Measurements from ENCODE around the gene CEBPA. TPM values are rescaled to one million over a fixed set of nuclear protein-coding genes. Genes with fewer than 3 reads are reported as not detected.

Gene CEBPA
- 10 to 100 TPM in 1 of 4 donors, 1 to 10 TPM in 3; 2.9 to 16.1 (median 6.9) TPM for total RNA-seq
- 10 to 100 TPM; 43.5 to 64.3 (median 48.0) TPM for polyA plus RNA-seq

- peaks cover 0 to 50% (median 37%) of the 10 kb centered on the region in 4 donors for H3K4me1 ChIP-seq
- intact Hi-C loops (cut with DNase I): loop anchor here (2.0 to 5.0 kb wide), 5 partner anchors 65 to 220 kb away; partner anchors contain the start of genes LRP3 and PEPD
- TF ChIP-seq POLR2AphosphoS5 (IDR thresholded peaks at IDR 0.05): peak; percentile 51 to 84 (median 78)
- no peak for TF ChIP-seq EP300 (IDR thresholded peaks at IDR 0.05)
- peak in 1 of 4 experiments; percentile 51 for TF ChIP-seq CTCF (IDR thresholded peaks at IDR 0.05)
Measured at GRCh38 chr19:33302175-33302973, at the start of gene CEBPA. CEBPA (minus strand) TSS chr19:33302534; CDS start chr19:33302414, 120 bp downstream.

GRCh38 chr19:33350538-33351309 lies 48.4 kb upstream of the CEBPA start:
- Histone ChIP-seq H3K27ac (no peak overlapping the region), H3K9me3 (peaks cover 0 to 5% (median 0%) of the 10 kb centered on the region in 4 donors), H3K4me3 (no peak overlapping the region), H3K27me3 (peaks cover 0 to 12% (median 0%) of the 10 kb centered on the region in 3 donors), H3K4me1 (no peaks in the 10 kb centered on the region), H3K36me3 (no peaks in the 10 kb centered on the region)
- TF ChIP-seq CTCF (IDR thresholded peaks at IDR 0.05): no peak
- no peak for TF ChIP-seq POLR2A (IDR thresholded peaks at IDR 0.05)
- peak in 1 of 4 donors; percentile 14 for TF ChIP-seq POLR2AphosphoS5 (IDR thresholded peaks at IDR 0.05)
- intact Hi-C loops (cut with DNase I): no loop called here
- peak; percentile 78 for DNase-seq
- WGBS, 2 donors: 89% methylated on average over 12 of the region's 12 CpGs

More at GRCh38 chr19:33302175-33302973, at the start of gene CEBPA:
- WGBS, 2 donors: 1% methylated on average over 111 of the region's 111 CpGs
- DNase-seq: peak; percentile 94
- peak within 1 kb of the TSS; percentile 57 to 83 (median 63) for H3K4me3 ChIP-seq
- H3K9me3 ChIP-seq: no peaks in the 10 kb centered on the region
- peaks cover 7 to 35% (median 11%) of the 10 kb centered on the region in 3 donors for H3K27me3 ChIP-seq
- H3K27ac ChIP-seq: peak within 1 kb of the TSS; percentile 85 to 91 (median 86)
- H3K36me3 ChIP-seq: no peaks in the 10 kb centered on the region

GRCh38 chr19:33349319-33350289 lies 47.3 kb upstream of the CEBPA start:
- Histone ChIP-seq H3K4me3 (no peak overlapping the region), H3K27me3 (peaks cover 0 to 12% (median 0%) of the 10 kb centered on the region in 3 donors)
- WGBS, 2 donors: 89 to 93% methylated on average over 12 of the region's 12 CpGs

More at GRCh38 chr19:33349319-33350289, 47.3 kb upstream of the CEBPA start:
- Histone ChIP-seq H3K36me3 (no peaks in the 10 kb centered on the region), H3K9me3 (no peaks in the 10 kb centered on the region), H3K27ac (no peak overlapping the region), H3K4me1 (no peaks in the 10 kb centered on the region)
- intact Hi-C loops (cut with DNase I): no loop called here
- no peak for TF ChIP-seq POLR2AphosphoS5 (IDR thresholded peaks at IDR 0.05)
- no peak for TF ChIP-seq POLR2A (IDR thresholded peaks at IDR 0.05)
- TF ChIP-seq EP300 (IDR thresholded peaks at IDR 0.05): no peak
- no peak for TF ChIP-seq CTCF (IDR thresholded peaks at IDR 0.05)
- no peak for DNase-seq
